Anterior cingulate cortex (tissue), 58 donors: ENCODE data around the gene FNIP1.
"Not testable (repeated sequence)": the region's sequence is repeated elsewhere in the genome, so short reads cannot be mapped to it uniquely, and the experiment has no call there.

ENCODE experiments used
- DNase-seq, 58 donors: peaks; one replicate each; lab custom pipeline; 2025; lab: John Stamatoyannopoulos, UW

FNIP1 gene

DNA sequence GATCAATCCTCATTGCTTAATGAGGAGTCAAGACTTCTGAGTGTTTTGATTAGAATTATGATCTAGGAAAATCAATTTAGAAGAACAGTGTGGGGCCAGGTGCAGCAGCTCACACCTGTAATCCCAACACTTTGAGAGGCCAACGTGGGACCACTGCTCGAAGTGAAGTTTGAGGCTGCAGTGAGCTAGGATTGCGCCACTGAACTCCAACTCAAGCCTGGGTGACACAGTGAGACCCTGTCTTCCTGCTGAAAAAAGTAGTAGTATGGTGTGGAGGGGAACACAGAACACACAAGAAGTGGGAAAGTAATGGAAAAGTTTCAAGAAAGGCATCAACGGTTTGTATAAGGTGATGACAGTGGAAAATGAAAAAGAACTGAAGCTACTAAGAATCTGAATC is 9.1 kb downstream of the FNIP1 start:
- no peak for DNase-seq

DNA sequence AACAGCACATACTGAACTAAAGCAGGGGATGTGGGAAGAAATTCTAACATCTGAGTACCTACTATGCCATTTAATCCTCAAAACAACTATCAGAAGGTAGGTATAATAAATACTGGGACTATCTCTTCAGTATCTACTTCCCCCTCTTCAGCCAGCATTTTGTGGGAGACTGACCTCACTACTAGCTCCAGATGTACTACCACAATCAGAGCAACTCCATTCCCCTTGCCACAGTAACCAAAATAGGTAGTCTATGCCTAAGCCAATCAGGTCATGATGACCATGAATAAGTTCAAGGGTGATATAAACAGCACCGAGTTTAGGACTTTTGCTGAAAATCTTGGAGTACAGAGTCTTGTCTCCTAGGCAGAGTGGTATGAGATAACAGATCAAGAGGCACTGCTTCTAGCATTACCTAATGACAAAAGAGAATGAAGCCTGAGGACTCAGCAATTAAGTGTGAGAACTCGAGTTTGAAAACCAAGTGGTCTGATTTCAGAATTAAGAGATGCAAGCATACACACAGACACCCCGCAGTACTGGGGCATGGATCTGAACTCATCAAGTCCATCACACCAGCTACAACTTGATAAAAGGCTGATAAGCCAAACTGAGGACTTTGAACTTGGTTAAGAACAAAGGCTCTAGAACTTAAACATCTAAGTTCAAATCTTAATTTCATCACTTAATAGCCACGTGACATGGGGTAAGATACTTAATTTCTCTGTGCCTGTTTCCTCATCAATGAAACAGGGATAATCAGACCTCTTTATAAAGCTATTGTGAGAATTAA is 9.7 kb downstream of the FNIP1 start:
- DNase-seq = no peak

DNA sequence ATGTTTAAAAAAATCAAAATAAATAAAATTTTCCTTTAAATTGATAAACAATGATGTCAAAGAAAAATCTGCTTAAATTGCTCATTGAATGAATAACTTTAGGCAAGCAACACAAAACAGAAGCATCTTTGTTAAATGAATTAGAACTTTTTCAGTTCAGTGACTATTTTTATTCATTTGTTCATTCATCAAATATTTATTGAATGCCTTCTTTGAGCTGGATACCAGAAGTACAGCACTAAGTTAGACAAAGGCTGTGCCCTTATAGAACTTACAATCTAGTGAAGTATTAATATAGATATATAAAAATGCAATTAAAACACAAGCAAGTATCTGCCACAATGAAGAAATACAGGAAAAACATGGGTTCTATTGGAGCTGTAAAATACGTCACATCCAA is 10.8 kb downstream of the FNIP1 start:
- no peak for DNase-seq

DNA sequence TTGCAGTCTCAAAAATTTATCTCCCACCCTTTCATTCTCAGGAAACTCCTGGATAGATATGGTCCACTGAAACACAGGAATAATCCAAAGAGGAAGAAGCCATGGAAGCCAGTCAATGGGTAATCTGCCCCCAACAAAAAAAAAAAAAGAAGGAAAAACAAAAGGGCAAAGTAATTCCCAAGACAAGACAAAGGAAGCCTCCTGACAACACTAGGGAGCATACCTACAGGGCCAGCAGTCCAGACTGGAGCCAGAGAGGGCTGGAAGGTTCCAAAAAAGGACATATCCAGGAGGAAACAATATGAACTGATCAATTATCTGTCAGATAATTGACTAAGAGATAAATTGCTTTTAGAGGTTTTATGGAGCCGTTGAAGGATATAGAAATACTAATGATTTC is 12.9 kb downstream of the FNIP1 start:
- no peak for DNase-seq

DNA sequence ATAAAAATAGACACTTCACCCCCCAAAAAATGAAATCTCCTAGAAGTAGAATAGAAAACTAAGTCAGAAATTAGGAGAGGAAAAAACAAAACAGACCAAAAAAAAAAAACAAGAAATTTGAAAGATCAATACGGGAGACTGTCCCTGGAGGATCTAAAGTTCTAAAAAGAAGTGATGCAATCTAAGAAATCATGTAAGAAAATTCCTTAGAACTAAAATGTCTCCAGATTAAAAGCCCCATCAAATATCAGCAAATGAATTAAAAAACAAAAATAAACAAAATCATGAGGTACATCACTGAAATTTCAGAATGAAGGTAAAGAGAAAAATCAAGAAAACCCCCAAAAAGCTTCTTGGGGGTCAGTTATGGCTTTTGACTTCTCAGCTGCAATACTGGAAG is 13.5 kb downstream of the FNIP1 start:
- DNase-seq = no peak

DNA sequence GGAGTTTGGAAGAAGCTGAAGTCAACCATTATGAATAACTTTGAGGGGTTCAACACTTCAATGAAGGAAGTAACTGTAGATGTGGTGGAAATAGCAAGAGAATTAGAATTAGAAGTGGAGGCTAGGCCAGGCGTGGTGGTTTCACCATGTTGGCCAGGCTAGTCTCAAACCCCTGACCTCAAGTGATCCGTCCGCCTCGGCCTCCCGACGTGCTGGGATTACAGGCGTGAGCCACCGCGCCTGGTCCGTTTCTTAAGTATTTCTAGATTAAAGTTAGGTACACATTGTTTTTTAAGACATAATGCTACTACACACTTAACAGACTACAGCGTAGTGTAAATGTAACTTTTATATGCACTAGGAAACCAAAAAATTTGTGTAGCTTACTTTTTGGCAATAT is 14.1 kb downstream of the FNIP1 start:
- DNase-seq = no peak

DNA sequence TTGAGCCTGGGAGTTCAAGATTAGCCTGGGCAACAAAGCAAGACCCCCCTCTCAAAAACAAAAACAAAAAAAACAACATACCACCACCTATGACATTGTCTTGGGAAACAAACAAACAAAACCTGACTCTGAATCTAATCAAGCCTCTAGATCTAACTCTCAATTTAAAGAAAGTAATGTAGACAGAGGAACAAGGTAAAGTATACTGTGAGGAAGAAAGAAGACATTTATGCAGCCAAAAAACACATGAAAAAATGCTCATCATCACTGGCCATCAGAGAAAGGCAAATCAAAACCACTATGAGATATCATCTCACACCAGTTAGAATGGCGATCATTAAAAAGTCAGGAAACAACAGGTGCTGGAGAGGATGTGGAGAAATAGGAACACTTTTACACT is 18.7 kb downstream of the FNIP1 start:
- DNase-seq = not testable (repeated sequence)

DNA sequence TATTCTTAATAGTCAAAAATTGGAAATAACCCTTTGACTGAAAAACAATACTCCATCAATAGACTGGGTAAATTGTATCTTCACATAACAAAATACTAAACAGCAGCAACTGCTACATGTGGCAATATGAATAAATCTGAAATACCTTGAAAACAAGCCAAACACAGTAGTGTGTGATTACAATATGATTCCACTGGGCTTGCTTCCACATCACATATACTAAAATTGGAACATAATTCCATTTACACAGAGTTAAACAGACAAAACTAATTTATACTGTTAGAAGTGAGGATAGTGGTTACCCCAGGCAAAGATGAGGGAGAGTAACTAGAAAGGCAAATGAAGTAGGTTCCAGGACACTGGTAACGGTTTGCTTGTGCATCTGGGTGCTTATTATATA is 20.4 kb downstream of the FNIP1 start:
- DNase-seq = no peak

DNA sequence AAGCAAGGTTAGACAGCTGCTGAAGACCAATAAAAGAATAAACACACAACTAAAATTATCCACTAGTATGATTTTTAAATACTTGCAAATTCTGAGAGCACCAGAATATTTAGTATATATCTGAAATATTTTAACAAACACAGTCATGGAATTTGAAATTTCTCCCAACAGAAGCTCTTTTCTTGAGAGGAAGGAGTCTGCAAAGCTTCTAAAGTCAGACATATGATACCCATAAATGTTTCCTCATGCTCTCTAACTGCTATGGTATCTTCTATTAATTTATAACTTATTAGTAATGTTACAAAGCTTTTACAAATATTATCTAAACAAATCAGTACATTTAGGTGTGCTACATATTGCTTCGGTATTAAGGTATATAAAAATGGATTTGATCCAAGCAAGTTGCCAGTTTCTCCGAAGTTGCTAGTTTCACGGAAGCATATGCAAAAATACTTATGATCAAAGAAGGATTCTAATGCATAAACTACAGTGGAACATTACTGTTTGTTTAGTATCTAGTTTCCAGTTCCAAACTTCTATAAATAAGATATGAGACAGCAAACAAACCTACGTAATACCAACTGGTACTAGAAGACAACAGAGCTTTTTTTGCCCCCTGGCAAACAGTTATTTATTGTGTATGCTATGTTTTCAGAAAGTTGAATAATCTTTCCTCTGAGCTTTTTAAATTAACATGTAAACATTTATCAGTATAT is 22.0 kb downstream of the FNIP1 start:
- peak in 1 of 58 donors; percentile 13 for DNase-seq

DNA sequence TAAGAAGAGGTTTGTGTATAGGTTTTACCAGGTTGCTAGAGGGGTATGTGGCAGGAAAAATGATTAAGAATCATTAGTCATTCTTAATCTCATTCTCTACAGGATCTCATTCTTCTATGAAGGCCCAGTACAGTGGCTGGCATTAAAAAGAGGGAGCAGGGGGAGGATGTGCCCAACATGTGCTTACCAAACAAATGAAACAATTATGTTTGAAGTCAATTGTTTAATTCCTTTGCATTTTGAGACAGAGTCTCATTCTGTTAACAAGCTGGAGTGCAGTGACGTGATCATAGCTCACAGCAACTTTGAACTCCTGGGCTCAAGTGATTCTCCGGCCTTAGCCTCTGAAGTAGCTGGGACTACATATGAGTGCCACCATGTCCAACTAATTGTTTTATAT is 23.0 kb downstream of the FNIP1 start:
- peak in 31 of 58 donors; percentile 1 to 78 (median 23) for DNase-seq

DNA sequence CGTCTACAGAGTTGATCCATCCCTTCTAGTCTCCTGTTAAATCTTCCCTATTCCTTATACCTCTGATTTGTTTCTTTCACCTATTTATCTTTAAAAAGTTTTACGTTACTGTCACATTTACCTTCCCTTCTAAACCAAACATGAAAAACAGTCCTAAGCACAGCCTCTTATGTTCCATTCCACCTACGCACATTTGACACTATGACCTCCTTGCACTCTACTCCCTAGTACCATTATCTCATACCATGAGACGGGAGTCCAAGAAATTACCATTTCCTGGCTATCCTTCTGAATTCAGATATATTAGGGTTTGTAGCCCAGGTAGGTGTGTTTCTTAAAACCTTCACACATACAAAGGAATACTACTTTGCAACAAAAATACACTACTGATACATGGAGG is 25.1 kb downstream of the FNIP1 start:
- no peak for DNase-seq

DNA sequence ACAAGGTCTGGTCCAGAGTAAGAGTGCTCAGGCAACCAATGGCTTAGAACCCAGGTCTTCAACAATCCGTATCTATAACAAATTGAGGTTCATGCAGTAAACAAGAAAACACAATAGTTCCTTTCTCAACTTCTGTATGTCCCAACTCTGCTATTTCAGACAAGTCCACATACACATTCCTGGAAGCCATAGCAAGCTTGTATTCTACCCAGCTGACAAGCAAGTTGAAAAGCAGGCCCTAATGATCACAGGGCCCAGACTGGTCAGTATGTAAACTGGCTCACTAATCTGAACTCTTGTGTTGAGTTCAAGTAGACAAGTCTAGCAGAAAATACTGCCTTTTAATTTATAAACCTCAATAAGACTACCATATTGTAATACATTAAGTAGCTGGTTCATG is 26.9 kb downstream of the FNIP1 start:
- DNase-seq = no peak

DNA sequence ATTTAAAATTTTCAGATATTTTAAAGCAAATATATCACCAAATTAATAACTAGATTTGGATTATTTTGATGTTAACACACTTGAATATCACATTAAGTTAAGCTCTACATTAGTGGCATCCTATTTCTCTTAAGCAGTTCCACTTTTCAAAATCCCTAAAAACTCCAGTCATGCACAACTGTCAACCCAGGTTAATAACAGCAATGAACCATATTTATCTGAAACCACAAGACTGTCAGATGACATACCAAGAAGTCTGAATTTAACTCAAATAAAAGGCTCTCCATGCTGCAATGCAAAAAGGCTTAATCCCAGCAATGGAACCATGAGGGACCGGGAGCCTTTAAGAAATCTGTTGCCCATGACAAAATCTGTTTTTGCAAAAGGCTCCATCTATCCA is 27.5 kb downstream of the FNIP1 start:
- DNase-seq = no peak

DNA sequence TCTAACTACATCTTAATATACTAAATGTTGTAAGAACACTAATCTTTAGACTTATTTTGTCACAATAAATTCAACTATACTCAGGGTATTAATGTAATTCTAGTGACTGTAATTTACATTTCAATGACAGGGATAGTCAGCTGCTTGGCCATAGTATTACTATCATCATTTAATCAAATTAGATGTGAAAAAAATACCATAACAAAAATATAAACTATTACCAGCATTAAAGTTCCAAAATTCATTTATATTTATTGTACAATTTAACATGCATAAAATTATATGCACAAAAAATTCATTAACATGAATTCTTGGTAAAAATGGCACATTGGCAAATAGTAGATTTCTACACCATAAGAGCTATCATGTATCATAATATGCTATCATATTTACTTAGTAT is 28.9 kb downstream of the FNIP1 start:
- DNase-seq = no peak

DNA sequence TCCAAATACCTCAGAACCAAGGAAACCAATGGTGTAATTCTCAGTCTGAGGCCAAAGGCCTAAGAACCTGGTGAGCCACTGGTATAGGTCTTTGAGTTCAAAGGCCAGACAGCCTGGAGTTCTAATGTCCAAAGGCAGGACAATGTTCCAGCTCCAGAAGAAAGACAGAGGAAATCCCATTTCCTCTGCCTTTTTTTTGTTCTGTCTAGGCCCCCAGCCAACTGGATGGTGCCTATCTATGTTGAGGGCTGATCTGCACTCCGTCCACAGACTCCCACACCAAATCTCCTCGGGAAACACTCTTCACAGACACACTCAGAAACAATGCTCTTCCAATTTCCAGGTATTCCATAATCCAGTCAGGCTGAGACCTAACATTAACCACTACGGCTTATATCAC is 30.1 kb downstream of the FNIP1 start:
- DNase-seq = no peak

DNA sequence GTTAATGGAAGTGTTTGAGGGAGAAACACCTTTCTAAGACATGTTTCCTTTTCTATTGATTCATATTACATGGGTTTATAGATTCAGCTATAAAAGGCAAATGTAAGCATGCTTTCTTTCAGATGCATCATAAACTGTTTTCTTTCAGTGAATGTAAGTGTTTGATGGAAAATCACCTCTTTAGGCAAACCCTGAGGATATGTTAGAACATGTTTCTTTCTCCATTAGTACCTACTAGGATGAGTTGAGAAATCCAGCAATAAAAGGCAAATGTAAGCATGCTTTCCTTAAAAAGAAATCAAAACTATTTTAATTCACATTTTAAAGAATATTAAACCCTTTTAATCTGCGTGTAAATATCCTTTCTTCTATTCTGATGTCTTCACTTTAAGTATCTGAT is 31.6 kb downstream of the FNIP1 start:
- DNase-seq = no peak

DNA sequence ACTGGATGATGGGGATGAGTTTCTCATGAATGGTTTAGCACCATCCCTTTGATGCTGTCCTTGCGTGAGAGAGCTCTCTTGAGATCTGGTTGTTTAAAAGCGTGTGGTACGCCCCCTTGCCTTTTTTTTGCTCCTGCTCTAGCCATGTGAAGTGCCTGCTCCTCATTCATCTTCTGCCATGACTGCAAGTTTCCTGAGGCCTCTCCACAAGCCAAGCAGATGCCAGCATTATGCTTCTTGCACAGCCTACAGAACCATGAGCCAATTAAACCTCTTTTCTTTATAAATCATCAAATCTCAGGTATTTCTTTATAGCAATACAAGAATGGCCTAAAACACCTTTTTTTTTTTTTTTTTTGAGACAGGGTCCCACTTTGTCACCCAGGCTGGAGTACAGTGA is 32.8 kb downstream of the FNIP1 start:
- DNase-seq = no peak

DNA sequence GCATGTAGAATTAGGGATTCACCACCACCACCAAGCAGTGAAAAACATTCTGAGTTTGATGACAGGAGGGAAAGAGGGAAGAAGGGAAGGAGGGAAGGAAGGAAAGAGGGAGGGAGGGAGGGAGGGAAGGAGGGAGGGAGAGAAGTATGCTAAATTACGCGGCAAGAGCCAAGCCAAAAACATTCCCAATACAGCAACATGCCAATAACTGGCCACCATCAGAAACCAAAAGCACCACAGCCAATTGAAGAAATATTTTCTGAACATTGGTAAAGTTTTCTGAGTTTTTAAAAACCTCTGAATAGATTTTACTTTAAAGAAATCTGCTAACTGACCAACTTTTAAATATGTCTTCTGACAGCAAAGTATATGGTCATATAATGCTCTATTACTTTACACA is 36.0 kb downstream of the FNIP1 start:
- no peak for DNase-seq

DNA sequence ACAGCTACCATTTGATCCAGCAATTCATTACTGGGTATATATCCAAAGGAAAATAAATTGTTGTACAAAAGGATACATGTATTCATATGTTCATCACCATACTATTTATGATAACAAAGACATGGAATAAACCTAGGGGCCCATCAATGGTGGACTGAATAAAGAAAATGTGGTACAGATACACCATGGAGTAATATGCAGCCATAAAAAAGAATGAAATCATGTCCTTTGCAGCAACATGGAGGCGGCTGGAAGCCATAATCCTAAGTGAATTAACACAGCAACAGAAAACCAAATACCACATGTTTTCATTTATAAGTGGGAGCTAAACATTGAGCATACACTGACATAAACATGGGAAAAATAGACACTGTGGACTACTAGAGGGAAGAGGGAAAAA is 37.1 kb downstream of the FNIP1 start:
- no peak for DNase-seq

DNA sequence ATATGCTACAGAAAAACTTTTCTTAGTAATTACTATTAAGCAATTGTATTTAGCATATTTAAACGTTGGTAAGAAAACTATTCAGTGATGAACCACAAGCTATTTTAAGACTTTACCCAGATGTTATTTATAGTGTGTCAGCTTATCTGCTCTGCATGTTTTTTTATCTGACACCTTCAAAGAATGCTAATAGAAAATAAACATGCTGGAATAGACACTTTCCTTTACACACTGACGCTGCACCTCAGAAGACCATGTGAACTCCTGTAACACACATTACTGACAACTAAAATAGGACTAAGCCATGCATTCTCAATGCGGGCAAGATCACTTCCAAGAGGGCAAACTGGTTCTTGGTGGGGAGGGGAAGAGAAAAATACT is 38.3 kb downstream of the FNIP1 start:
- DNase-seq = no peak

DNA sequence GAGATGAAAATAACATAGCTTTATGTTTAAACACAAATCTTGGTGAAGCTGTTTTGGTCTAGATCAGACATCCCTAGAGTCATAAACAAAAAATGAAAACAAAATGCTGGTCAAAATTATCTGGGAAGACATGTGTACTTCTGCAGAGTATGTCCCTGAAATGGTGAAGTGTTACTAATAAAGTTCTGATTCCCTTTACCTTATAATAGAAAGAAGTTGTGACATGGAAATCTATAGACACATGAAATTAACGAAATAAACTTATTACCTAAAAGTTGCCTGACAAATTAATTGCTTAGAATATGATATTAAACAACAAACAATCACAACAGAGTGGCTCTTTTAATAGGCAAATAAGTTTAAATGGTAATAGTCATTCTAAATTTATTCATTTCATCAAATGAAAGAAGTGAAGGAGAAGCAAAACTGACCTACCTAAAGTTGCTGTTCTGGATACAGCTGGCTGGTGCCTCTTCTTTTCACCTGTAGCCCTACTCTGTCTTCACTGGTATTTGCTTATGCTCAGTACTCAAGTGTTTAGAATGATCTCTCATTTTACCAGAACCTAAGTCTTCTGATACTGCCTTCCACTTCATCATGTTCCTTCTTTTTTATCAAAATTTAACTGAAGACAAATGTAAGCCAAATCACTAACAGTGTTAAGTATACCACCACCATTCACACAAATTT is 38.8 kb downstream of the FNIP1 start:
- no peak for DNase-seq

DNA sequence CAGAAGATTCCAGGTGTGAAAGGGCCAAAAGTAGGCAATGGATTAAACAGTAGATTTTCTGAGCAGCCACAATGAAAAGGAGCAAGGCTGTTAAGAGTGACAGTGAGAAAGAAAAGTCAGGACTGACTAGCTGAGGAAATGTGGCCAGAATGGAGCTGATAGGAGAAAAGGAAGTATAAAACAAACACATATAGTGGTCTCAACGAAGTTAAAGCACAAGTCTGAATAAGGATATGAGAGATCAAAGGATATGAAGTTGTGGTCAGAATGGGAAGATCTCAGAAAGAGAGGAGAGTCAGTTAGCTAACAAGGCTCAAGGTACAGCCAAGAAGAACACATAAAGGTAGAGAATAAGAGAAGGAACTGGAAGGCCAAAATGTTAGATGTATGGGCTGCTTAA is 39.9 kb downstream of the FNIP1 start:
- DNase-seq = no peak
